HUDEP-2 (cell line): Measurements from ENCODE around the gene SYNDIG1.
"Not testable (repeated sequence)": the region's sequence is repeated elsewhere in the genome, so short reads cannot be mapped to it uniquely, and the experiment has no call there.

Experiments used
- DNase-seq, 76 experiments: peaks; one replicate each; lab custom pipeline; 2025; ENCODE audit not compliant: unreplicated experiment in 76 of 76; lab: John Stamatoyannopoulos, UW

The SYNDIG1 gene

DNA sequence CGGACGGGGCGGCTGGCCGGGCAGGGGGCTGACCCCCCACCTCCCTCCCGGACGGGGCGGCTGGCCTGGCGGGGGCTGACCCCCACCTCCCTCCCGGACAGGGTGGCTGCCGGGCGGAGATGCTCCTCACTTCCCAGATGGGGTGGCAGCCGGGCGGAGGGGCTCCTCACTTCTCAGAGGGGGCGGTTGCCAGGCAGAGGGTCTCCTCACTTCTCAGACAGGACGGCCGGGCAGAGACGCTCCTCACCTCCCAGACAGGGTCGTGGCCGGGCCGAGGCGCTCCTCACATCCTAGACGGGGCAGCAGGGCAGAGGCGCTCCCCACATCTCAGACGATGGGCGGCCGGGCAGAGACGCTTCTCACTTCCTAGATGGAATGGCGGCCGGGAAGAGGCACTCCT is 156.7 kb downstream of the SYNDIG1 start:
- not testable (repeated sequence) for DNase-seq

DNA sequence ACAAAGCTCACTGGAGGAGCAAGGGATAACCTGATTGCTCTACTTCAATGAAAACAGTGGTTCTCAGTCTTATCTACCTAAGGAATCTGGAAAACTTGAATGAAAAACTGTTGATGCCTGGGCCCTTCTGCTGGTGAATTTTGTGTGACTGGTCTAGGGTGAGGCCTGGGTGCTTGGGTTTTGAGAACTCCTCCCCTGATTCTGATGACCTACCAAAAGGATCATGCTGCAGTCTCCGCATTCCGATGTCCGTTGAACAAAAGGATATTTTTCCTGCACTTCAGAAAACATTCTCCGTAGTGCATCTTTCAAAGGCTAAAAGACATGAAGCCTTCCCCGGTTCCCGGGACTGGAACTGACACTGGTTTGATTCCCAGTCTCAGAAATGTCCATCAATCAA is 157.9 kb downstream of the SYNDIG1 start:
- DNase-seq, result no peak

DNA sequence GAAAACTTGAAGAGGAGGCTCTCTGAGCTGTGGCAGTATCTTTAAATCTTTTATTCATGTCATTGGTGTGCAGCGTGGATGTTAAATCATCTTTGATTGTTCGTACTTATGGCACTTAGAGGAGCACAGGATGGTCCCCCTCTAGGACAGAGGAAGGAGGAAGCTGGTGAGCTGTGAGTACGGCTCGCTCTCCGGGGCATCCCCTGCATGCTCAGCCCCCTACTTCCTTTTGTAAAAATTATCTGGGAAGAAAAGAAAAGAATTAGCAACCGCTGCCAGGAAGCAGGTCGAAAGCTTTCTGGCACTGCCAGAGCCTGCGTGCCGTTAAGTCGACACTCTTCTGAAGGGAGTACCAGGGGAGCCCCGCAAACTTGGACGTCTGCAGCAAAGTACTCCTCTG is 158.5 kb downstream of the SYNDIG1 start:
- DNase-seq, result no peak

DNA sequence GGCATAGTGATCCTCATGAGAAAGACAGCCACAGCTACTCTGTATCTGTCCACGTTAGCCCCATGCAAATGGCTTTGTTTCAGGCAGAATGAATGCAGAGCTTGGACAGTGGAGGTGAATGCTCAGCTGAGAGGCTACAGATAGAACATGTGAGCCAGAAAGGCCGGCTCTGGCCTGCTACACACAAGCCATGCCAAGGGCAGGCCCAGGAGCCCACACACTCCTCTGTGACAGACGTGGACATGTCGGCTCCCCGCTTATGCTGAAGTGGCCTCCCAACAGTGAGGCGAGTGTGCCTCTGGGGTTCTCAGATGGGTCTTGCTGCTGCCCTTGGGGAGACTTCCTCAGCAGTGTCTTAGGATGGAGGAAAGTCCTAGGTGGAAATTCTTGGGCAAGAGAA is 159.6 kb downstream of the SYNDIG1 start:
- no peak for DNase-seq

DNA sequence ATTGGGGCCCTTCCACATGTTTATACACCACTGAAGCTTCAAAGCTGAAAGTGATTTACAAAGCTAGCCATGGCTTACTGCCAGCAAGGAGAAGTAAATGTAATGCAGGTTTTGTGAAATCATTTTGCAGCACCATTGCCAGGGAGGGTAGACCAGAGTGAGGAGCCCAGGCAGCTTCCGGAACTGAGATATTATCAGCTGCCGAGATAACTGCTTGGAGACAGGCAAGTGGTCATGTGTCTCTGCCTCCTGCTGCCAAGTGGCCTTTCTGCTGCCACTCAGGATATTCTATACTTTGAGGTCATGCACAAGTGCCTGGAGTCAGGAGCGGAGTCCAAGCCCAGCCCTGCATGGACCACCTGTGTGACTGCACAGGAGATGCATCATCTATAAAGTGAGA is 160.2 kb downstream of the SYNDIG1 start:
- DNase-seq, result peak in 51 of 76 experiments; percentile 3 to 77 (median 32)

DNA sequence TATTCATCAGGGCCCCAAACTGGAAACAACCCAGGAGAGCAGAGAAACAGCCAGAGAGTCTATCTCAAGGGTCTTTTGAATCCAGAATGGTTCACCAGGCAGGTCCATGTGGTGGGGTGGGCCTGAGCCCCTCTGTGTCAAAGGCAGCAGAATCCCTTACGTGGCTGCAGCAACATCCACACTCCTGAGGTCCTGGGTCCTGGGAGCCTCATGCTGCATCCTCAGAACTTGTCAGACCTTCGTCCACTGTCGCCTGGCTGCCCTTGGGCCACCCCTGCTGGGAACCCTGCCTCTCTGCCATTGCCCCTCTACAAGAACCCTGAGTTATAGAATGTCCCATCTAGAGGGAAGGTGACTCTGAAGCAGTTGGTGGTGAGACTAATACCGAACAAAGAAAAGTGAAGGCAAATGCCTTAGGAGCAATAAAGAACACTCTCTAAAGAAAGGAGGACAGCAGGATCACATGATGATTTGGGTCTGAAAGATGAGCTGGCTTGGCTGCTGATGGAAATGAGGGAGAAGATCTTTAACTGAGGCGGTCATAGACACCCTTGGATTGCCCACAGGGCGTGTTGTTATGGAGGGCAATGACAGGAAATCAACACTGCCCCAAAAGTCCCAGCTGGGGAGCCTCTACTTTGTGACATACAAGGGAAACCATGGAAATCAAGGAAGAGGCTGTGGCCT is 161.2 kb downstream of the SYNDIG1 start:
- no peak for DNase-seq

DNA sequence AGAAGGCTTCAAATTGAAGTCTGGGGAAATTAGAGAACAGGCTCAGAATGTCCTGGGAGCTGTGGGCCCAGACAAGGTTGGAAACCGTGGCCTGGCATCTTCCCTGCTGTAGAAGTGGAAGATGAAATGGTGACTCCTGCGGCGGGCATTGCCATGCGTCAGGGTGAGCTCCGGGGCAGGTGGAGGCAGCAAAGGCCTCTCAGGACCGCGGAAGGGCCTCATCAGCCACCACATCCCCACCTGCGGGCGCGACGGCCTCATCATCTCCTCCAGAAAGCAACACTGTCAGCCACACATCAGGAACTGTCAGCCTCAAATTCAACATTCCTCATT is 161.7 kb downstream of the SYNDIG1 start:
- no peak for DNase-seq

DNA sequence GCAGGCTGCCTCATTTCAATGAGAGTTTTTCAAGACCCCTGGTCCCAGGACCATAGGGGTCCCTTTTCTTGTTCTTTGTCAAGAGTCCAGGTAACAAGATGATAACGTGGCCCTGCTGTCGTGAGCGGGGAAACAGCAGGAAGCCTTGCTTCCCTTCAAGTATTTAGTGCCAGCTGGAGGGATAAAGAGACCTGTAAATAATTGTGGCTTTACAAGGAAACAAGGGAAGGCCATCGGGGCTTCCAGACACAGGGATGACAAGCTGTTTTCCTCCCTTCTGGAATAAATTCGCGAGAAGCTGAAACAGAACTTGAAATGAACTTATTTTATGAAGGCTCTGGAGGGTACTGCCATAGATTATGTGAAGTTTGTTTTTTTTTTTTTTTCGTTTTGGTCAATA is 163.2 kb downstream of the SYNDIG1 start:
- no peak for DNase-seq

DNA sequence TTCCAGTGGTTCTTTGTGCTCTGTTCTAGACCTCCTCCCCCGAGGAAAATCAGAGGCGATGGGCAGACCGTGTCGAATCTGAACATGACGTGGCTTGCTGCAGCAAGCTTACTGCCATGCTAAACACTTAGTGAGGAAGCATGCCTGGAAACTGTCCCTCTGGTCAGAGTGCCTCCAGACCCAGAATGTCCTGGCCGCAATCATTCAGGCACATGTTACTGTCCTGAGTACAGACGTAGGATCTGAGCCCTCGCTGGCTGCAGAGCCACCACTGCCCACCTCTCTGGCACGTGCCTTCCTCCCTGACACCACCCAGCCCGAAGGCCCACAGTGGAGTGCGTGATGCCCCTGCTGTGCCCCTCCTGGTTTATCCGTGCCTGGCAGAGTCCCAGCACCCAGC is 163.6 kb downstream of the SYNDIG1 start:
- no peak for DNase-seq

DNA sequence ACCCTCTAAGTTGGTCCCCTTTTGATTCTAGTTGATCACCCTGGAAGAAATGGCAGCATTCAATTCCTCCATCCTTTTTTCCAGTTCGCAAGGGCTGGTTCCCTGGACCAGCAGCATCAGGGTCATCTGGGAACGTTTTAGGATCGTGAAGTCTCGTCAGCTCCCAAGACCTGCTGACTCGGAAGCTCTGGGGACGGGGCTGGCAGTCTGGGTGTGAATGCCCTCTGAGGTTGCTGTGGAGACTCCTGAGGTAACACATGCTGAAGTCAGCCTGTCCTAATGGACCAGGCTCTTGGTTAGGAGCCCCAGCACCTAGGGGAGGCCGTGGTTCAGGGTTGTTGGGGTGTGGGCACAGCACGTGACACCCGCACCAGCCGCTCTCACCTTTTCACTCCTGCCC is 164.1 kb downstream of the SYNDIG1 start:
- no peak for DNase-seq

DNA sequence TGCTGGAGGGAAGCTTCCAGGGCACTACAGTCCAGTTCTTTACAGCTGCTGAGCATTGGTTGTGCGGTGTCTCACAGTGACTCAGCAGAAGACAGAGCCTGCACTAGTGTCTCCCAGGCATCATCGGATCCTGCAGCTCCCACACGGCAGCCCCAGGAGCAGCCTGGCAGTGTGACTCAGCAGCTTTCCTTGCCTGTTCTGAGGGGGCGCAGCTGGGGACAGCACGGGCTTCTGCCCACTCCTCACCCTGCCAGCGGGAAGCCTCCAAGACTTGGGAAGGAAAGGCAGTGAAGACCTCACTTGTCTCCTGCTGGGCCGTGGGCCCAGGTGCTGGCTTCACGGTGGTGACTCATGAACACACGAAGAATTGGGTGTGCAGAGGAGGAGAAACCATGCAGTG is 165.4 kb downstream of the SYNDIG1 start:
- peak in 34 of 76 experiments; percentile 8 to 66 (median 29) for DNase-seq

DNA sequence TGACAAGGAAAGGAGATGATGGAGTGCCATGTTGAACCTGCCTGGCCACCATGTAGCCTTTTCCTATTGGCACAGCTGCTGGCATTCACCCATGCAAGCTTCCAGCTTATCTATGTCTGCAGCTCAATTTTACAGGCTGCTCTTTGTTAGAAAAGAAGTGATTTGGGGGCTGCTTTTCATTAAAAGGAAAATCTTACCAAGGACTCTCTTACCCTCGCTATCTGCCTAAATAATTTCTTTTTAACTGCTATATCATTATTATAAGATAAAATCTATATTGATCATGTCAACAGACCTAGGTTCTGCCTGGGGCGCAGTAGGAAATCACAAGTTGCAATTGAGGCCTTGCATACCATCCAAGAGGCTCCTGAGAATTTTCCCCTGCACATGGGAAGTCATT is 167.2 kb downstream of the SYNDIG1 start:
- no peak for DNase-seq

DNA sequence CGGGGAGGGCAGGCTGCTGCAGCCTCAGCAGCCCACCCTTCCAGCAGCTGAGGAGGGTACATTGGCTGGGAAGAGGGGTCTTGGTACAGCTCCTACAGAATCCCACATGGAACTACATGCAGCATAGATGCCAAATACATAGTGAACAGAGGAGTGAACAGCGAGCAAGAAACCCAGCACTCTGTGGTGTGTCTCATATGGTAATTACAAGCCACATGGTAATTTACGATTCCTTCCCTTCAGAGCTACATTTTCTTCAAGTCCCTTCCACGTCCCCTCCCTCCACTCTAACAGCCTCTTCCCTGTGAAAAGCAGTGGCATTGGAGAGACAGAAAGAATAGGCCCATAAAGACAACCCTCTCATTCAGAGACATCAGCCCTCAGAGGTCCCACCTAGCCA is 167.7 kb downstream of the SYNDIG1 start:
- DNase-seq, result no peak

DNA sequence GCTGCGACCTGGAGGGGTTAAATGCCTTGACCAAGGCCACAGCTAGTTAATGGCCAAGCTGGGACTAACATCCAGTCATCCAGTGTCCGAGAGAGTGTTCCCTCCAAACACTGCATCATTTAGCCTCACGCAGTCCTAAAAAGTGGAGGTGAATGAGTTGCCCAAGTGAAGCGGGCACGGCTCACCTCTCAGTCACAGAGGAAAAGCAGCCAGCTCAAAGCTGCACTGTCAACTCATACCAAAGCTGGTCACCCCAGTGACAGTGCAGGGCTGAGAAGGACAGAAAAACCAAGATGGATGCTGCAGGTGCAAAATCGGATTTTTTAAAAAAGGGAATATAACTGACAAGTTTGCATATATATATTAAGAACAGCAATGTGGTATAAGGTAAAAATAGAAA is 168.5 kb downstream of the SYNDIG1 start:
- DNase-seq, result no peak

DNA sequence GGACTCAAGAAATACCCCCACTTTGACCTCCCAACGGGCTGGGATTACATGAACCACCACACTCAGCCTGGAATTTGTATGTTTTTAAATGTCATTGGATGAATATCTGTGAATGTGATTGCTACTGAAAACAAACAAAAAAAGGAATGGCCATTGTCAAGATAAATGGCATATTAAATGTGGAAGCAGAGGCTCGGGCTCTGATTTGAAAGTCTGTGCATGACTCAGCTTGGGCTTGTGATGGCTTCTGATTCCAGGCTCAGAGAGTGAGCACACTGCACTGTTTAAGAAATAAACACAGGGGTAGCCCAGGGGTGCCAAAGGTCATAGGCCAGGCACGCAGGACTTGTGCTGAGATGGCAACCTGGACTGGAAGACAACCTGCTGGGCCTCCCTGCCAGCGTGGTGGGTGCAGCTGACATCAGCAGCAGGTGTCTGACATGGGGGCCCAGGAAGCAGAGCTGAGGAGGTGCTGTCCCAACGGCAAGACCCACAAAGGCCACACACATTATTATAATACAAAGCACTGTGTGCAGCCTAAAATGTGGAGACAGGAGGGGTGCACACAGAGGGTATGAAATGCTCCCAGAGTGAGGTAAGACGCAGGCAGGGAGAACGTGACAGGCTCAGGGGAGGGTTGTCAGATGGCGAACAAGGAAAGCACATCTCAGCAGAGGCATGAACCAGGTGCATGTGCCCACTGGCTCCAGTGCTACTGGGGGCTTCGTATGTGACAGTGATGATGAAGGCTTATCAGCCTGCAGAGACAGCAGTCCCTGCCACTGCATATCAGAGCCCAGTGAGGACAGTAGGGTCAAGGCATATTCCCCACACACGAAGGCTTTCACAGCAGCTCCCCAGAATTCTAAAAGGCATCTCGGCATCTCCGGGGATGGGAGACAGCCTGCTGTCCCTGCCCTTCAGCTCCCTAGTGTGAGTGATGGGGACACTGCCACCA is 169.4 kb downstream of the SYNDIG1 start:
- DNase-seq, result no peak

DNA sequence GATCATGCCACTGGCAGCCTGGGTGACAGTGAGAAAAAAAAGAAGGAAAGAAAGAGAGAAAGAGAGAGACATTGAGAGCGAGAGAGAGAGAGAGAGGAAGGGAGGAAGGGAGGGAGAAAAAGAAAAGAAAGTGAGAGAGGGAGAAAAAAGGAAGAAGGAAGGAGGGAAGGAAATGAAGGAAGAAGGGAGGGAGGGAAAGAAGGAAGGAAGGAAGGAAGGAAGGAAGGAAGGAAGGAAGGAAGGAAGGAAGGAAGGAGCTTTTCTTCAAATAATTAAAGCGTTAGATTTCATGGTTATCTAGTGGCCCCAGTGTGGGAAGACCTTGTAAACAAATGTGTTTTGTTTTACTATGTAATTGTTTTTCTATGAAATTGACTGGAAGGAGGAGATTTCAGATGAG is 170.8 kb downstream of the SYNDIG1 start:
- no peak for DNase-seq

DNA sequence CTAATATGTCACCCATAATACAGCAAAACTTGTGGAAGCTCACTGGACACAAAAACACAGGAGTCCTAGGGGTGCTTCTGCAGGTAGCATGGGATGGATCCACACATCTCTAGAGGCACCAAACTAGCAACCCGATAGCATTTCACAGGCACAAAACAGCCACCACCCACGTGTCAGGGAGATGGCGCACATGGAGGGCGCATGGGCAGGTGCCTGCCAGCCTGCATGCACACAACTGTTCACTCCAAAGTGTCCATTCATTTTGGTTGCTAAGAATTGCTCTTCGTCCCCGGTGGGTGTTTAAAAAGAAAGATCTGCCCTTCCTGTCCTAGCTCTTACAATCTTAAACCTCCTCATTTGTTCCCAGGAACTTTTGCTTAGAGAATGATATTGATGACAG is 171.3 kb downstream of the SYNDIG1 start:
- DNase-seq, result no peak

DNA sequence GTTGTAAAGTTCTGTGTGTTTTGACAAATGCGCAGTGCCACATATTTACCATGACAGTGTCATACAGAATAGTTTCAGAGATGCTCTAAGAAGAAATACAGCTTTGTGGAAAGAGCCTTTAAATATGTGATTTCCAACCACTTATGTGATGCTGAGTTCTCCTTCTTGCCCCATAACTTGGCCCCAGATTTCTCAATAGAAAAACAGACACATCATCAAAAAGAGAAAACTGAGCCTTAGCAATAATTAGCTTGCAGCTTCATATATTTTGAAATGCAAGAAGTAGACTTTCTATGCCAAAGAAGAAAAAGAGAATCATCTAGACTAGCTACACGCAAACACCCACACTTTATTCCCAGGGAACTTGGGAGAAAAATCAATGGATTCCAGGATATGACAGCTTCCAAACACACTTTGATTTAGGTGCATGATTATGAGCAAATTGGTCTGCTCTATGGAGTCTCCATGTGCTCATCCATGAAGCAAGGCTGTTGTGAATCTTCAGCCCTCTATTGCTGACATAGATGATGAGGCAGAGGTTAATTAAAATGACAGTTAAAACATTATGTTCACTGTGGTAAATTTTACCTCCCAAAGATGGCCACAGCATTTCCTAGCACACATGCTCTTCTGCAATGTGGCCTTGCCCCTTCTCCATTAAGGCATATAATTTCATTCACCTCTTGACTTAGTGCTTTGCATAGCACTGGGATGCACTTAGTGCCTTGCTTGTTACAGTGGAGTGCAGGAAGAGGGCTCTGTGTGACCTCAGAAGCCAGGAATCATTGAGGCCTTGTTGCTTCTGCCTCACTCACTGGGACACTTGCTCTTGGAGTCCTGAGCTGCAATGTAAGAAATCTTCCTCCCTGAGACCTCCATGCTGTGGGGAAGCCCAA is 174.6 kb downstream of the SYNDIG1 start:
- DNase-seq, result no peak

DNA sequence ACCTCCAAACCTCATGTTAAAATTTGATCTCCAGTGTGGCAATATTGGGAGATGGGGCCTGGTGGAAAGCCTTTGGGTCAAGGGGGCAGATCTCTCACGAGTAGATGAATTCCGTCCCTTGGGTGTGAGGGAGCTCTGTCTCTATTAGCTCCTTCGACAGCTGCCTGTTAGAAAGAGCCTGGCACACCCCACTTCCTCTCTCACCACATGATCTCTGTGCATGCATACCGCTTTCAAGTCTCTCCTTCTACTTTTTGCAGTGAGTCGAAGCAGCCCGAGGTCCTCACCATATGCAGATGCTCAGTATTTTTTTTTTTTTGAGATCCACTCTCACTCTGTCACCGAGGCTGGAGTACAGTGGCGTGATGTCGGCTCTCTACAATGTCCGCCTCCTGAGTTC is 176.9 kb downstream of the SYNDIG1 start:
- DNase-seq, result no peak

DNA sequence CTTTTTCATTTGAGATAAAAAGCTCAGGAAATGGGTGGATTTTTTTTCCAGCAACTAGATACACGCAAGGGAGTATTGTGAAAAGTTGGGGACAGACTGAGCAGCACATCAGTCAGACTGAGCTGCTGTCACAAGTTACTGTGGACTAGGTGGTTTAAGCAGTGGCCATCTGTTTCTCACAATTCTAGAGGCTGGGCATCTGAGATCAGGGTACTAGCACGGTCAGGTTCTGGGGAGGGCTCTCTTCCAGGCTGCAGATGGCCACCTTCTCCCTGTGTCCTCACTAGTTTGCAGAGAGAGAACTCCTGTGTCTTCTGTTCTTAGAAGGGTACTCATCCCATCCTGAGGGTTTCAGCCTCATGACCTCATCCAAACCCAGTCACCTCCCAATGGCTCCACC is 178.3 kb downstream of the SYNDIG1 start:
- DNase-seq, result no peak

DNA sequence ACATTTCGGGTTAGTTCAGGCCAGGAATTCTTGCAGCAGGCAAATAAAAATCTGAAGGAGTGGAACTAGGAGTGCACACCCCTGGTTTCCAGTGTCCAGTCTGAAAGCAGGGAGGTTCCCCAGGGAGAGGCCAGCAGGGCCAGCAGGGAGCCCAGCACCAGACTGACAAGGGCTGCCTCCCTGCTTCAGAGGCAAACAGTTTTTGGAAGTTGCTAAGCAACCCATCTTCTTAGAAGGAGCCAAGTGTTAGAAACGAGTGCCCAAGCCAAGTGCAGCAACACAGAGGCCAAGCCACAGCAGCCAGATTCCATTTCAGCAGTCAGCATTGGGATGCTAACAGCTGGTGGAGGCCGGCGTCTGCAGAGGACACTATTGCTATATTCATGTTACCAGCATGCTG is 179.1 kb downstream of the SYNDIG1 start:
- no peak for DNase-seq
